Tibial artery (tissue), 4 donors: Measurements from ENCODE around the gene NOC4L.

Experiments used
- DNase-seq, 2 donors: peaks; one replicate each; pipeline ENCODE4 v3.0.0-alpha.2; 2019
- H3K27ac ChIP-seq, 2 donors: fragments of 200-600 bp; sonication (generic) in 1 of 2; 1 replicate in 1 of 2; 2 replicates in 1 of 2; pipeline ENCODE4 v1.5.1; 2018 to 2019; ENCODE audit warnings: mild to moderate bottlenecking in 1 of 2
- H3K27me3 ChIP-seq, 2 donors: fragments of 200-600 bp; sonication (generic) in 1 of 2; one replicate each; pipeline versions ENCODE4 v1.5.1 to v1.6.0; 2016 to 2019
- H3K36me3 ChIP-seq, 3 donors: fragments of 200-600 bp; sonication (generic) in 2 of 3; one replicate each; pipeline ENCODE4 v1.5.1; 2016 to 2019; ENCODE audit warnings: mild to moderate bottlenecking in 2 of 3
- H3K4me1 ChIP-seq, 4 donors: fragments of 200-600 bp; sonication (generic) in 2 of 4; 1 replicate in 3 of 4; 2 replicates in 1 of 4; pipeline ENCODE4 v1.5.1; 2016 to 2019
- H3K4me3 ChIP-seq, 2 donors: fragments of 200-600 bp; sonication (generic) in 1 of 2; 1 replicate in 1 of 2; 2 replicates in 1 of 2; pipeline ENCODE4 v1.5.1; 2018 to 2019; ENCODE audit warnings: mild to moderate bottlenecking in 2 of 2
- H3K9me3 ChIP-seq, 3 donors: fragments of 200-600 bp; sonication (generic) in 1 of 3; one replicate each; pipeline ENCODE4 v1.5.1; 2016 to 2019
- CTCF ChIP-seq, 2 experiments: fragments of 200-600 bp in 1 of 2; fragments of 450-650 bp in 1 of 2; IDR thresholded peaks; one replicate each; pipeline ENCODE4 v1.5.1; 2017 to 2019; ENCODE audit warnings: antibody characterized with exemption in 2 of 2, mild to moderate bottlenecking in 1 of 2, moderate library complexity in 1 of 2
- intact Hi-C: fragments of 100-400 bp; cut with DNase I; formaldehyde crosslinking; loops from one replicate; pipeline ENCODE4 v1.15.0; 2023; ENCODE audit warnings: low total_unique reads

Gene NOC4L

GRCh38 chr12:132154941-132155770 lies 10.9 kb downstream of the NOC4L start:
- TF ChIP-seq CTCF (IDR thresholded peaks at IDR 0.05) = no peak
- no peaks in the 10 kb centered on the region for H3K9me3 ChIP-seq
- peaks cover 0 to 8% (median 5%) of the 10 kb centered on the region in 4 donors for H3K4me1 ChIP-seq
- no peak overlapping the region for H3K4me3 ChIP-seq
- intact Hi-C loops = loop anchor here (1.0 to 5.0 kb wide), 2 partner anchors 257 to 460 kb away; no protein-coding TSS in a partner anchor
- H3K27me3 ChIP-seq = no peaks in the 10 kb centered on the region
- DNase-seq = no peak
- peaks cover 0 to 56% (median 24%) of the 10 kb centered on the region in 3 donors for H3K36me3 ChIP-seq
- H3K27ac ChIP-seq = no peak overlapping the region

- Histone ChIP-seq H3K9me3 (no peaks in the 10 kb centered on the region), H3K4me1 (peaks cover 0 to 8% (median 5%) of the 10 kb centered on the region in 4 donors), H3K27me3 (no peaks in the 10 kb centered on the region), H3K36me3 (peaks cover 0 to 51% (median 24%) of the 10 kb centered on the region in 3 donors), H3K4me3 (no peak overlapping the region), H3K27ac (no peak overlapping the region)
- no peak for TF ChIP-seq CTCF (IDR thresholded peaks at IDR 0.05)
- no peak for DNase-seq
- intact Hi-C loops = no loop called here
Observed at GRCh38 chr12:132155771-132156572, 11.7 kb downstream of the NOC4L start.

GRCh38 chr12:132156573-132157325 lies 12.5 kb downstream of the NOC4L start:
- Histone ChIP-seq H3K9me3 (no peaks in the 10 kb centered on the region), H3K27ac (no peak overlapping the region), H3K4me3 (no peak overlapping the region), H3K4me1 (peaks cover 0 to 8% (median 5%) of the 10 kb centered on the region in 4 donors), H3K27me3 (no peaks in the 10 kb centered on the region), H3K36me3 (peaks cover 0 to 44% (median 24%) of the 10 kb centered on the region in 3 donors)
- no peak for TF ChIP-seq CTCF (IDR thresholded peaks at IDR 0.05)
- intact Hi-C loops = no loop called here
- DNase-seq = no peak

- H3K36me3 ChIP-seq = peaks cover 0 to 35% (median 20%) of the 10 kb centered on the region in 3 donors
- no peak for TF ChIP-seq CTCF (IDR thresholded peaks at IDR 0.05)
- H3K4me1 ChIP-seq = peaks cover 0 to 18% (median 16%) of the 10 kb centered on the region in 4 donors
- intact Hi-C loops = no loop called here
- no peak overlapping the region for H3K4me3 ChIP-seq
- no peak overlapping the region for H3K27ac ChIP-seq
- H3K9me3 ChIP-seq = no peaks in the 10 kb centered on the region
- H3K27me3 ChIP-seq = no peaks in the 10 kb centered on the region
- no peak for DNase-seq
Observed at GRCh38 chr12:132157733-132158409, 13.6 kb downstream of the NOC4L start.
